Measurements from ENCODE around the gene REV3L.

DNA sequence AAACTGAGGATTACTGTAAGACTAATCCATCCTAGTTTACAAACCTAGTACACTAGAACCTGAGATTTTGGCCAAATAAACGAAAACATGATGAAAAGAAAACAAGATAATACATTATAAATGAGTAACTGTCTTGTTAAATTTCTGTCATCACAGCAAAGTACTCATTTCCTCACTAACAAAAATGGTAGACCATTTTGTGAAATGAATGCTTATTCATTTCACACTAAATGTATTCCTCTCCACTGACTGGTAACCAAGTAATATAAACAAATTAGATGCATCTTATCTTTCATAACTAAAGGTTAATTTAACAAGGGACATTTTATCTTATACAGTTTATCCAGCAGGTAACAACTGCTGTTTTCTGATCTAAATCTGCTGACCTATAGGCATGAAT lies 143.7 kb downstream of the REV3L start:
- TF ChIP-seq, protein P1, sequence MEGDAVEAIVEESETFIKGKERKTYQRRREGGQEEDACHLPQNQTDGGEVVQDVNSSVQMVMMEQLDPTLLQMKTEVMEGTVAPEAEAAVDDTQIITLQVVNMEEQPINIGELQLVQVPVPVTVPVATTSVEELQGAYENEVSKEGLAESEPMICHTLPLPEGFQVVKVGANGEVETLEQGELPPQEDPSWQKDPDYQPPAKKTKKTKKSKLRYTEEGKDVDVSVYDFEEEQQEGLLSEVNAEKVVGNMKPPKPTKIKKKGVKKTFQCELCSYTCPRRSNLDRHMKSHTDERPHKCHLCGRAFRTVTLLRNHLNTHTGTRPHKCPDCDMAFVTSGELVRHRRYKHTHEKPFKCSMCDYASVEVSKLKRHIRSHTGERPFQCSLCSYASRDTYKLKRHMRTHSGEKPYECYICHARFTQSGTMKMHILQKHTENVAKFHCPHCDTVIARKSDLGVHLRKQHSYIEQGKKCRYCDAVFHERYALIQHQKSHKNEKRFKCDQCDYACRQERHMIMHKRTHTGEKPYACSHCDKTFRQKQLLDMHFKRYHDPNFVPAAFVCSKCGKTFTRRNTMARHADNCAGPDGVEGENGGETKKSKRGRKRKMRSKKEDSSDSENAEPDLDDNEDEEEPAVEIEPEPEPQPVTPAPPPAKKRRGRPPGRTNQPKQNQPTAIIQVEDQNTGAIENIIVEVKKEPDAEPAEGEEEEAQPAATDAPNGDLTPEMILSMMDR (IDR thresholded peaks at IDR 0.05; ENCODE audit: insufficient read depth, low read depth, low read length) = no peak
- no peak for TF ChIP-seq EZH2 (IDR thresholded peaks at IDR 0.05; ENCODE audit: insufficient read depth, low read length)
